Daoy (cell line): ENCODE results near the gene DHRS12. TPM values are rescaled to one million over a fixed set of nuclear protein-coding genes. Genes with fewer than 3 reads are reported as not detected.

Source experiments
- DNase-seq: peaks from one replicate; pipeline ENCODE4 v3.0.0-alpha.2; 2015; ENCODE audit warnings: low read depth
- total RNA-seq: library from RNA; depleted of rRNA; stranded (reverse); fragments of >200 nt; shearing (Covaris generic); gene quantifications from 2 replicates; pipeline ENCODE4 v1.2.3, GENCODE V29; 2014

Gene DHRS12
- total RNA-seq, 1 experiment from 2014 or later = not detected

DNA sequence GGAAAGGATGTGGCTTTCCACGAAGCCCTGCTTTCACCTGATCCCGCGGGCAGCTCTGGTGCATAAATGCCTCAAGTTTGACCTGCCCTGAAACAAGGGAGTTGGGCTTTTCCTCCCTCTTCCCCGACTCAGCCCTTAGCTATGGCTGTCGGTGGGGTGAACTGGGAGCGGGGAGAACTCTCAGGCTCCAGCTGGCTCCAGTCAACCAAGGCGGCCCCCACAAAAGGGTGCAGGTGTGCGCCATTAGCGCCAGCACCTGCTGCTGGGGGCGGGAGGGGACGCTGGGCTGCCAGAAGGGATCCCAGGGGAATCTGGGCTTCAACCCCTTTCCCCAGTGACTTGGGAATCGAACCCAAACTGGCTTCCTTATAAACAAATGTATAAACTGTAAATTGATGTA, 7.1 kb upstream of the DHRS12 start:
- no peak for DNase-seq

DNA sequence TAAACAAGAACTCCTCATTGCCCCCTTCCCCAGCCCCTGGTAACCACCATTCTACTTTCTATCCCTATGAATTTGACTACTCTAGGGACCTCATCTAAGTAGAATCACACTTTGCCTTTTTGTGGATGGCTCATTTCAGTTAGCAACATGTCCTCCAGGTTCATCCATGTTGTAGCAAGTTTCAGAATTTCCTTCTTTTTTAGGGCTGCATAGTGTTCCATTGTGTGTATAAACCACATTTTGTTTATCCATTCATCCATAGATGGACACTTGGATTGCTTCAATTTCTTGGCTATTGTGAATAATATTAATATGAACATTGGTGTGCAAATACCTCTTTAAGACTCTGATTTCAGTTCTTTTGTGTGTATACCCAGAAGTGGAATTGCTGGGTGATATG, 4.8 kb upstream of the DHRS12 start:
- DNase-seq = no peak

DNA sequence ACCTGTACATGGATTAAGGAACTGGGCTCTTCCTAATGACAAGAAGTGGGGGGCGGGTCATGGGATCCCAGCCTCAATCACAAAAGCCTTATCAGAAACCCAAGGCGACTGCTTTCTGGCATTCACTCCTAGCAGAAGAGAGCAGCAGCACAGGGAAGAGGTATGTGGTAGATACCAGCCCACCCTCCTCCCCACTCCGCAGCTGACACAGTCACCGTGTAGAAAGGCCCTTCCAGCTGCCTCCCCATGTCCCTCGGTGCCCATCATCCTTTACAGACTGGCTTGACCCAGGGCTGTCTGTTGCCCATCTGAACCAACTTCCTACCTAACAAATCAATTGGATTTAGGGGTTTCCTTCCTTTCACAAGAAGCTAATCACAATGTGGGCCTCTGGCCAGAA, 3.1 kb upstream of the DHRS12 start:
- DNase-seq = no peak

DNA sequence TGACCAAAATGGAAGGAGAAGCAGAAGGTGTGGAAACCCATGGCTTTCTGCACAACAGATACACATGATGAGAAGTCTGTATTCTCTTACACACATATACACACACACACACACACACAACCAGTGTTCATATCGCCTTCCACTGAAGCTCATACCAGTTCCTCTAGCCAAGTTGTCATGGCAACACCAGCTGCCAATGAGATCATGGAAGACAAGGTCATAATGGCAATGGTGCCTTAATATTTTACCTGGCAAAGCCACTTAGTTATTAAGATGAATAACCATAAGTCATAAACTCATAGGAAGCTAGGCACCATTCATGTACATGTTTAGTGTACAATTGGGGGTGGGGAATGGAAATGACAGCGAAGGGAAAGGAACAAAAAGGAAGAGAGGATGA, 2.6 kb upstream of the DHRS12 start:
- no peak for DNase-seq

DNA sequence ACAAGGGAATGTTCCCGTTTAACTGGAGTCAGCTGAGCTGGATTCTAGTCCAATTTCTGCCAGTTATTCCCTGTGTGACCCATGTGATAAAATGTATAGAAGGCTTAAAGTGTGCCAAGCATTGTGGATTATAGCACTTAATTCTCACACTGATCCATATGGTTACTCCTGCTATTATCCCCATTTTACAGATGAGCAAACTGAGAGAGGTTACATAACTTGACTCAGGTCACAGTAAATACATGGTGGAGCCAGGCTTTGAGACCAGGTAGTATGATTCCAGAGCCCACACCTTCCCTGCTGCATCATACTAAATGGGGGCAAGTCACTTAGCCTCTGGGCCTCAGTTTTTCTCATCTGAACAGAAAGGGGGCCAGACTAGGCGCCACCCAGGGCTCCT, 2.0 kb upstream of the DHRS12 start:
- DNase-seq = no peak

DNA sequence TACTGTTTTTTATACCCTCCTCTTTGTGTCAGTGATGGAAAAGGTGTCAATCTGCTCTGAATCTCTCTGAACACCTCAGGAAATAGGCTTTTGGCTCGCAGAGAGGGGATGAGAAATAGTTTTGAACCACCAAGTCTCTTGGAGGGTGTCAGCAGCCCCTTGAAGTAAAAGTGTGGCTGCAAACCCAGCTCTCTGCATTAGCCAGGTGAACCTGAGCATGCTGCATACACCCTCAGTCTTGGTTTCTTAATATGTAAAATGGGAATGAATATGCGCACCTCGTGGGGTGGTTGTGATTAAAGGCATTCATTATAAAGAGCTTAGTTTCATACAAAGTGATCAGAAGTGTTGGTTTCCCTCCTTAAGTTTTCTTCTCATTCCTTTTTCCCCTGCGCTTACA, 1.4 kb upstream of the DHRS12 start:
- DNase-seq = no peak

DNA sequence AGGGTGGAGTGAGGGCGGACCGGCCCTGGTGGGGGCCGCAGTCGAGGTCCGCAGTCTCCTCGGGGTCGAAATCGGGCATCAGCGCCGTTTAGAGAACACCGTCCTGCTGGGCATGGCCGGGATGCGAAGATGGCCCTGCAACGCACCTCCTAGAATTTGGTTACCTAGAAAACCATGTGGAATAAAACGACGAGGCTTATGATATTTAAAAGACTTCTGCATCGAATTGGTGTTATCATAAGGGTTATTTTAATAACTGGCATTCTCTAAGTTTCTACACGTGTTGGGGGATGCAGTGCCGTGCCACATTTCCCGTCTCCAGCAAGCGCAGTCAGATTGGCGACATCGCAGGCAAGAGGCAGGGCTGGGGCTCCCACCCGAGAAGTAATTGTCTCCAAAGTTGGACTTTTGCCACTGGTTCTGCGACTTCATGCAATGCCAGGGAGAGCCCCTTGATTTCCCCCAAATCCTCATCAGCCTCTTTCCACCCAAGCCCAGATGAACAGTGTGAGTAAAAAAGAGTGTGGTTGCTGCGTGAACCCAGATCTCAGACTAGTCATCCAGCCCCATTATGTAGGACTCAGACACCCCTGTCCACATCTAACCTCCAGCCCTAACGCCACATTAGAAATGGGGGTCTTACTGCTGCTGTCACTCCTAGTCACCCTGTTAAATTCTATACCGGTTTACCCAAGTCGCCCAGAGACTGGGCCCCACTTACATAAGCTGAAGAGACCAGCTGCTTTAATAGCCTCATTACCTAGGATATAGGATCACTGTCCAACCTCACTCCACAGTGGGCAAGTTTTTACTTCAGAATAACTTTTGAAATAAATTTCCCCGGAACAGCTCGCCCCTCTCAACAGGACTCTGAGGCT, 571 bp upstream of the DHRS12 start:
- no peak for DNase-seq

DNA sequence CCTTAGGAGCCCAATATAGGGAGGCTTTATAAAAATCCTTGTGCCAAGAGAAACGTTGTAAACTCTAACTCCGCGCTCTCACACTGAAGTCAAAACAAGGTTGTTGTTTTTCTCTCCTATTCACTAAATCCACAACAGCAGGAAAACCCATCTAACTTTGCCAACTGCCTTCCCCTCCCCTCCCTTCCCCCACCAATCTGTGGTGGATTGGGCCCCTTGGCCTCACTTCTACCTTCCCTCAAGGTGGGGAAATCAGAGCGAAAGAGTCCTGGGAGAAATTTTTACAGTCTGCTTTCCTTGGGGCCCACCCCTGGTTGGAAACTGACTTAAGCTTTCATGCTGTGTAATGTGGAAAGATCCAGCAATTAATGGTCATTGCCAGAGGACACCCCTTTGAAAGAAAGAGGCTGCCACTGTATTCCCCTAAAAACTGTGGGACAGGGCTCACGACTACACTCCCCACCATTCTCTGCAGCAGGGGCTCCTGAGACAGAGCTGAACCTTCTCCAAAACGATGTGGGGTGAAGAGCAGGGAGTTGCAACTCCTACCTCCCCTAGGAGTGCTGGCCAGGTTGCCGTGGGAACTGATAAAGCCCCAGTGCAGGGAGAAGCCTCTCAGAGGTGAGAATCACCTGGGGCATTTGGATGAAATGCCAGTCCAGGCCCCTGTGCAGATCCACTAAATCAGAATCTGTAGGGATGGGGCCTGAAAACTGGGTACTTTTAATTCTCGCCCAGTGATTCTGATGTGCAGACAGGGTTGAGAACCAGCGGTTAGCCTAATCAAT, 1.1 kb downstream of the DHRS12 start:
- DNase-seq = no peak

DNA sequence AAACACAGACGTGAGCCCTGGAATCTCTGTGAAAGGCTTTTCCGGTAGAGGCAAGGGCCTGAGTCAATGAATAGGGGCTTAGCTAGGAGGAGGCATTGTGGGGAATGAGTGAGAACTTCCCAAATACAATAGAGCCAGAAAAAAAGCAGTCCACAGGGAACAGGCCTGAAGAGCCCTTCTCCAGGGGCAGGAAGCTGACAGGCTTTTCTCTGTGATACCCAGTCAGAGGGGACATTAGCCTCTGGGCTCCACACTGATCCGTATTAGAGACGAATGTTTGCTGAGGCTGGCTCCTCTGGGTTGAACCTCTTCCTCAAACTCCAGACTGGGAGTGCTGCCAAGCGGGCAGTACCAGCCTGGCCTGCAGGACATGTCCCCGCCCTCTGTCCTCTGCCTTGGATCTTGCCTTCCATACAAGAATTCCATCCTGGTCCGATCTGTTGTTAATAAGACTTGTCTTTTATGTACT, 2.3 kb downstream of the DHRS12 start:
- no peak for DNase-seq

DNA sequence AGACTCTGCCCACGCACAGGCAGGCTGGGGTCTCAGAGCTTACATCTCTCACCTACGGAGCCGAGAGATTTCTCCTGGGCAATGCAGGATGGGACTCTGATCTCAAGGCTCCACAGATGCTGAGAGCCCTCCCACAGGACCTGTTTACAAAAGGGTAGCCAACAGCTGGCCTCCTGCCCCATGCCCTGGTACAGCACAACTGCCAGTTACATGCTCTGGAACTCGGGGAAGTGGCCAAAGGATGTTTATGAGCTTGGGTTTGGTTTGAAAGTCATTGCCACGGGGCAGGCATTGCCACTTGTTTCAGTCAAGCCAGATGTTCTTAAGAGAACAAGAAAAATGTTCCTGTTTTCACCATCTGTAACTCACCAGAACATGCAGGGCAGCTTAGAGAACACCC, 3.5 kb downstream of the DHRS12 start:
- no peak for DNase-seq

DNA sequence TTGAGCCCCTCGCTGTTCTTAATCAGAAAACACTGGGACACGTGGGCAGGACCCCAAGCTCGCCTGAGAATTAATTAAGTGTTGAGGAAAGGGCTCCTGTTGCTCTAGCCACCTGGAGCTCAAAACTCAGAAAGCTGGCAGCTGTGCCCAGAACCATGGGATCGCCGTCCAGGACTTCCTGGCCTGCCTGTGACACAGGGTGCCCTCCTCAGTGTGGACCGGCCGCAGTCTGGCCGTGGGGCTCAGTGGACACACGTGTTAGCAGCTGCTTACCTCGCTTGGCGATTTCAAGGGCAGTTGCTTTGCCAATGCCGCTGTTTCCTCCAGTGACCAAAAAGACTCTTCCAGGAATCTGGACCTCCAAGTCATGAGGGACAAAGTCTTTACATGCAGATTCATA, 4.7 kb downstream of the DHRS12 start:
- no peak for DNase-seq

DNA sequence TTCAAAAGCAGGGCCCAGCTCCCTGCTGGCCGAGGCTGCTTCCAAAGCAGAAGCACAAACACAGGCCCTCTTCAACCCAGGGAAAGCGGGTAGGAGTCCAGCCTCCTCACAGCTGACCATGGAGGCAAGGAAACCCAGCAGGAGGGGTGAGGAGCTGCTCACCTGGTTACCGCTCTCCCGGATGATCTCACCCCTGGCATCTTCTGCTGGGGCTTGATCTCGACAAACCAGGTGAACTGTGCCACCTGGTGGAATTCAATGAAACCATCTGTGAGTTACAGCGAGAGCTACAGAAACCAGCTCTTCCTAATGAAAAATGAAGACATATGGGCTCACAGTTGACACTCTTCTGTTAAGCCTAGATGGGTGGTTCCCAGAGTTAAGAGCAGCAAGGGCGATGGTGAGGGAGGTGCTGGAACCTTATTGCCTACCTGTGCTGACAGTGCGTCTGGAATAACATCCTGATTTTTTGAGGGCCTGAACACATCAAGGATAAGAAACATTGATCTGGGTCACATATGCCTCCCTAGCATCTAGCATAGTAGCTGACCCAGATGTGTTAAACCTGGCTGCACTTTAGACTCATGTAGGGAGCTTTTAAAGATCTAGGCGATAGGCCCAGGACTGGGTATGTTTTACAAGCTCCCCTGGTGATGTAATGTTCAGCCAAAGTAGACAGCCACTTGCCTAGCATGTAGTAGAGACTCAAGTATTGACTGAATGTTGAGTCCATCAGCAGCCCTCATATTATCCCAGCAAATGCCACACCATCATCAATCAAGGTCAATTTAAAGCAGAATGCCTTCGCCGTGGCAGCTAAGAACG, 6.1 kb downstream of the DHRS12 start:
- DNase-seq = peak; percentile 56

DNA sequence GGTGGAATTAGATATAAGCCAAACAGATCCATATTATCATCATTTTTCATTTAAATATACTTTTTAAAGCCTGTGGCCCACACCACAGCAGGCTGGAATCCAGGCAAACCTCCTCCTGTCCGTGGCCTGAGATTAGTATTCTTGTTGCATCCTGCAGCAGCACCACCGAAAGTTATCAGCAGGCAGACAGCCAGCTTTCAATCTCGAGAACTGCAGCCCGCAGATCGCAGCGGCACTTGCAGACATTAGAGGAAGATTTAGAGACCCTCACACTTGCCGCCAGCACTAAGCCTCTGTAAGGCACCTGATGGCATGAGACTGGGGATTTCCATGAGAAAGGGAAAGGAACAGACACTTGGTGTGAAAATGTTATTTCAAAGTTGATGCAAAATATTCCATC, 7.4 kb downstream of the DHRS12 start:
- DNase-seq = no peak

DNA sequence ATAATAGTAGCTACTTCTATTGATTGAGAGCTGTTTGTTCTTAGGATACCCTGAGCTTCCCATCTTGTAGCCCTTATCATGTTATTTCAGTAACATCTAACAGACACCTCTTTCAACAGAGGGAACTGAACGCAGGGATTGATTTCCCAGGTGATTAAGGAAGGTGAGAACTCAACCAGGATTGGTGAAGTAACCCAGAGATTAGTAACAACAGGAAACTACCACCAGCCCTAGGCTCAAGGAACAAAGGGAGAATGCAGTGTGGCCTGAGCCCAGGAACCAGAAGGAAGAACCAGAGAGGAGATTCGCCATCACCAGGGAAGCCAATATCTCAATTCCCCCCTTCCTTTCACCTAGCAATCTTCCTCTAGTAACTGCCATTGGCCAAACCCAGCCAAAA, 8.5 kb downstream of the DHRS12 start:
- no peak for DNase-seq

DNA sequence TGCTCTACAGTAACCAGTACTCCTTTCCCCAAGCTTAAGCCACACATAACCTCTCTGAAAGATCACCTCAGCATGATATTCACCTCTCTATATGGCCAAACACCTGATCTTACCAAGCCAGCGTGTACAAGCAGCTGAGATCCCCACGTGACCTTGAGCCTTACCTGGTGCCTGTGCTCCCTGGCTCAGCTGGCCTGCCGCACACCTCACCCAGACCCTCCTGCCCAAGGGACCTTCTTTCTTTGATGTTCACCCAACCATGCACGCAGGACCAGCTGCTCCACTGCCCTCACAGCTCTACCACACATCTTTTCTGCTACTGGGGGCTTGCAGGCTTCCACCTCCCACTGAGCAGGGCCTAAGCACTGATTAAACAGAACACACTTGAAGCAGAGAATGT, 9.0 kb downstream of the DHRS12 start:
- DNase-seq = no peak

DNA sequence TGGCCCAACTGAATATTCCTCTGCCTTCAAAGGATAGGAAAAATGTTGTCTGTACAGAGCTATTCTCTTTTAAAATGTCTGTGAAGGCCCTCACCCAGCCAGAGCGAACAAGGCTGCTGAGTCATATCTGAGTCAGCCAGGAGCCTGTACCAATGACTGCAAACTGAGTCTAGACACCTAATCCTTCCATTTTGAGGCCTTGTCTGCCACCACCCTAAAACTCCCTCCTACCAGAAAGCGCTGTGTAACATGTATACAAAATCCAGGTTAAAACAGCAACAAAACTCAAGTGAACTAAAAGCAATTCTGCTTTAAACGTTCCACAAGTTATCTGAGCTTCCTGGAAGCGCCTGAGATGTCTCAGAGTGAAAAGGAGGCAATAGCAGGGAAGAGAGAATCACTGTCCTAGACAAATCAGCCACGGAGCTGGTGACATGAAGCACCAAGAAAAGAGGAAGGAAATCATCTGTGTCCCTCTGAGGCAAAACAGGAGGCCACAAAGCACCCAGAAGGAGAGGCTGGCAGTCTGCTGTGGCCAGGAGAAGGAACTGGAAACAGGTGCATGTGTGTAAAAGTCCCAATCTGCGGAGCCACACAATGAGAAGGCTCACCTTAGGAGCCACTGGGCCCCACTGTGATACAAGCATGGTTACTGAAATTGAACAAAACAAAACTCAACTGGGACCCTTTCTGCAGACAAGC, 10.2 kb downstream of the DHRS12 start:
- DNase-seq = peak; percentile 74

DNA sequence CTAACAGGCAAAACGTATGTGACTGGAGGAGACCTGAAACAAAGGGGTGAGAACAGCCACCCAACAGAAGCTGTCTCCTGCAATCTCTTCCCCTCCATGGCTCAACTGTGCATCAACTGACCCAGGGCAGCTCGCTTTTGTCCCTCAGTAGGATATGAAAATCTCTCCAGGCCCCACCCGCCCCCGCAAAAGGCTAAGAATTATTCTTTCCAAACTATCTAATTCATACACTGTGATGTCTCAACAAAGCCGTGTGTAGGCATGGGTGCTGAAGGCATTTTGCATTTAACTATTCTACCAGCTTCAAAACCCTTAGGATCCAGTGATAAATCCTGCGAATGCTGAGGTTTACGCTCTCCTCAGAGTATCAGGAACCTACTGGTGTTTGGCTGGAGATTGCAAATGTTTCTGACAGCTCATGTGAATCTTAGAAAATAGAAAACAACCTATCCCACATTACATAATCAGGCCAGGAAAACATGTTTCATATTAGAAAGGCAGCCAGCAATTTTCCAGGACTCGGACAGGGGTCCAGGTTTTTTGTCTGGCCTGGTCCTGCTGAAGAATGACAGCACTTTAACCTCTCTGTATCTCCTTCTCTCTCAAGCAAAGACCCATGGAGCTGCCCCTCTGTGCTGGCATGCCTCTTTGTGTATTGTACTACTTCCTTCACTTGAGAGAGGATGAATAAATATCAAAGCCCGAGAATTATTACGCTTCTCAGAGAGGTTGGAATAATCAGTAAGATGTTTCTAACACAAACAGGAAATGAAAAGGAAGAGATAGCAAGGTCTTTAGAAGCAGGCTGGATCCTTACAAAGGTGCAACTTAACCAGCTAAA, 17.3 kb downstream of the DHRS12 start:
- DNase-seq = no peak

DNA sequence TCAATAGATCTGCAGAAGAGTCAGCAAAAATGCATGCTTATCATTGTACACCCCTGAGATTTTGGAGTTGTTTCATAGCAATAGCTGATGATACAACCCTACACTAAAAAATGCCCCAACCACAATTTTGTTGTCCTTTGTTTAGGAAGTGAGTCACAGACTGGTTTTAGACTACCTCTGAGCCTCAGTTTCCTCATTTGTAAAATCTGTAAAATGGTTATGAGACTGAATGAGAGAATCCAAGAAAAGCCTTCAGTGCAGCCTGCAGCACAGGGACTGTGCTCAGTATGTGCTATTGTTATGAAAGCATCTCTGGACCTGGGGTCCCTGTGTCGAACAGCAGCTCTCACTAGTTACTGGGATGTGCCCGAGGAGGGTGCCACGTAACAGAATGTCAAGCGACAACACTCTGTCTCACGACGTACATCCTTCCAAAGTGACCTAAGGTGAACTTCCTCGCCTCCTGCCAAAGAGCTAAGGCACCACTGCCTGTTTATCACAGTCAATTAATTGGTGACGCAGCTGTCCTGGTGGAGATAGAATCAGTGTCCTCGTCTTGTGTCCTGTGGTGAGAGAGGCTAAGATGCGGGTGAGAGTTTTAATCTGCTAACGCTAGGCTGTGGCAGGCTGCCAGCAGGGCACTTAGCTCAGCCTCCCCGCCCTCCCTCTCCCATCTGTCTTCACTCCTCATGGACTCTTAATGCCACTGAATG, 18.1 kb downstream of the DHRS12 start:
- peak; percentile 33 for DNase-seq

DNA sequence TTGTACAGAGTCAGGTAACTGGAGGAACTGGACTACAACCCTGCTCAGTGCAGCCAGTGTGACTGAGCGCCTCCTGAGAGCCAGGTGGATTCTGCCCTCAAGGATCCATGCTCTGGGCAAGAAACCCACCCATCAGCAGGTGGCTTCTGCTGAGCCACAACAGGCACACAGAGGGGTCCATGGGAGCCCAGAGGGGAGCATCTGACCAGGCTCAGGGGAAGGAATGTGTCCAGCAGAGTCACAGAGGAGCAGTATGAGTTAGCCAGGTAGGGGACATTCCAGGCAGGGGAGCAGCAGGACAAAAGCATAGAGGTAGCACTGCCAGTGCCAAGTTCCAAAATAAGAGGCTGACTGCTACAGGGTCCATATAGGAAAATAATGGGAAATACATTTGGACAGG, 19.9 kb downstream of the DHRS12 start:
- no peak for DNase-seq
